SK-N-SH treated with all-trans-retinoic acid at 6 μM for 48 hours (cell line): ENCODE measurements around the gene RASAL1.
"Not testable (repeated sequence)": the region's sequence is repeated elsewhere in the genome, so short reads cannot be mapped to it uniquely, and the experiment has no call there.

Experiments
- ATAC-seq: fragments of 200-7000 bp; cut with Tn5 transposase; 3 replicates; pipeline ENCODE4 v1.9.1; 2020; ENCODE audit warnings: mild to moderate bottlenecking, moderate library complexity
- ARNTL ChIP-seq: fragments of 450-650 bp; formaldehyde crosslinking; IDR thresholded peaks from 2 replicates; pipeline ENCODE4 v1.5.0; 2020; ENCODE audit warnings: low read depth, mild to moderate bottlenecking, moderate library complexity, borderline replicate concordance
- BACH2 ChIP-seq: fragments of 250-450 bp; sonication (Bioruptor Pico); IDR thresholded peaks from 2 replicates; pipeline ENCODE4 v1.9.0; 2021; ENCODE audit warnings: mild to moderate bottlenecking, borderline replicate concordance
- ESRRG ChIP-seq: fragments of 250-450 bp; sonication (Bioruptor Pico); IDR thresholded peaks from 2 replicates; pipeline ENCODE4 v1.6.1; 2021; ENCODE audit warnings: mild to moderate bottlenecking
- GLIS3 ChIP-seq: fragments of 250-450 bp; sonication (Bioruptor Pico); IDR thresholded peaks from 2 replicates; pipeline ENCODE4 v1.5.0; 2020; ENCODE audit warnings: mild to moderate bottlenecking, moderate library complexity
- ISL1 ChIP-seq: fragments of 250-450 bp; sonication (Bioruptor Pico); IDR thresholded peaks from 2 replicates; pipeline ENCODE4 v2.1.2; 2022; ENCODE audit warnings: mild to moderate bottlenecking, moderate library complexity
- OSR1 ChIP-seq: fragments of 250-450 bp; sonication (Bioruptor Pico); IDR thresholded peaks from 2 replicates; pipeline ENCODE4 v1.8.0; 2022; ENCODE audit warnings: moderate library complexity, mild to moderate bottlenecking, inconsistent platforms
- PPARA ChIP-seq: fragments of 250-450 bp; sonication (Bioruptor Pico); IDR thresholded peaks from 2 replicates; pipeline ENCODE4 v1.5.0; 2020; ENCODE audit warnings: mild to moderate bottlenecking, borderline replicate concordance
- RARB ChIP-seq: fragments of 250-450 bp; sonication (Bioruptor Pico); IDR thresholded peaks from 2 replicates; pipeline ENCODE4 v1.8.0; 2021; ENCODE audit warnings: mild to moderate bottlenecking, moderate library complexity
- SNAI2 ChIP-seq: fragments of 250-450 bp; sonication (Bioruptor Pico); IDR thresholded peaks from 2 replicates; pipeline ENCODE4 v1.5.0; 2020; ENCODE audit warnings: mild to moderate bottlenecking, moderate library complexity
- TCF4 ChIP-seq: fragments of 250-450 bp; sonication (Bioruptor Pico); IDR thresholded peaks from 2 replicates; pipeline ENCODE4 v1.8.0; 2021; ENCODE audit warnings: mild to moderate bottlenecking, moderate library complexity, borderline replicate concordance
- TOX ChIP-seq: fragments of 250-450 bp; sonication (Bioruptor Pico); IDR thresholded peaks from 2 replicates; pipeline ENCODE4 v1.8.0; 2021; ENCODE audit warnings: mild to moderate bottlenecking, moderate library complexity, borderline replicate concordance
- ZC3H10 ChIP-seq: fragments of 250-450 bp; sonication (Bioruptor Pico); IDR thresholded peaks from 2 replicates; pipeline ENCODE4 v1.5.1; 2021; ENCODE audit warnings: mild to moderate bottlenecking, moderate library complexity
- ZFP3 ChIP-seq: fragments of 250-450 bp; sonication (Bioruptor Pico); IDR thresholded peaks from 2 replicates; pipeline ENCODE4 v1.5.0; 2020; ENCODE audit warnings: mild to moderate bottlenecking, moderate library complexity
- ZNF565 ChIP-seq: fragments of 450-650 bp; formaldehyde crosslinking; conservative IDR thresholded peaks from 2 replicates; pipeline ENCODE4 v1.5.0; 2020; ENCODE audit warnings: low read depth, mild to moderate bottlenecking, moderate library complexity
- ZNF70 ChIP-seq: fragments of 450-650 bp; formaldehyde crosslinking; IDR thresholded peaks from 2 replicates; pipeline ENCODE4 v1.5.0; 2020; ENCODE audit warnings: mild to moderate bottlenecking, moderate library complexity
- ZNF8 ChIP-seq: fragments of 450-650 bp; formaldehyde crosslinking; IDR thresholded peaks from 2 replicates; pipeline ENCODE4 v1.5.0; 2020; ENCODE audit warnings: mild to moderate bottlenecking, moderate library complexity
- TF ChIP-seq, protein P1 (sequence below): fragments of 250-450 bp; sonication (Bioruptor Pico); IDR thresholded peaks from 2 replicates; pipeline ENCODE4 v1.5.1; 2020; ENCODE audit warnings: low read depth, mild to moderate bottlenecking, moderate library complexity
- TF ChIP-seq, protein P2 (sequence below): fragments of 250-450 bp; sonication (Bioruptor Pico); IDR thresholded peaks from 2 replicates; pipeline ENCODE4 v1.5.1; 2021; ENCODE audit warnings: mild to moderate bottlenecking, moderate library complexity
- TF ChIP-seq, protein P3 (sequence below): fragments of 250-450 bp; sonication (Bioruptor Pico); IDR thresholded peaks from 2 replicates; pipeline ENCODE4 v1.8.0; 2020; ENCODE audit warnings: mild to moderate bottlenecking, moderate library complexity, borderline replicate concordance

RASAL1 gene

DNA sequence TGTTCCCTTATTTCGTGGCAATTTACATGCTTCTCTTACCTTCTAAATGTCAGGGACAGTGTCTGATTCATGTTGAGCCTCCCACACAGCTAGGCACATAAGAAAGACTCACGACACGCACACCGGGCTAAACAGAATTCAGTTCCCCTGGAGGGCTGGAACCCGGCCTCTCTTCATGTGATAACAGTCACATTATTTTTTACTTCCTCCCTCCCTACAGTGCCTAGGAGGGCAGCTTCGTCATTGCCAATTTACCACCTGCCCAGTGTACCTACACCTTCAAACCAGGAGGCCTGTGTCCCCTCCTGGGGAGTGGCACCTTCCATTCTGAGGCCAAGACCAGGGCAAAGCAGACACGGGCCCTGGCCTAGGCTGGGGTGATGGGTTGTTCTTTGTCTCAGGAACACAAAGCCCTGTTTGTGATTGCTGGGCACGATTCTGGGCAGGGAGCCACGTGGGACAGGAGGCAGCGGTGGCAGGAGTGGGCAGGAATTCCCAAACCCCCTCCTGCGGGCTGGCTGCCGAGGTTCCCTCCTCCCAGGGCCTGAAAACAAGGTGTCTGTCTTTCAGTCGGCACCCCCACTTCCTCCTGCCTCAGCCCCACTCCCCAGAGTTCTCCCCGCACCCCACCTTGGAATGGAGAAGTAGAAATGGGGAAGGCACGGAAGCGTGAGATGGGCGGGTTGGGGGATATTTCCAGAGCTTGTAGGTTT lies 6.8 kb upstream of the RASAL1 start:
- no peak for ATAC-seq
- TF ChIP-seq ARNTL (no peak), ZNF565 (CRISPR knock-in tag) (no peak), ZC3H10 (CRISPR knock-in tag) (no peak), ZNF70 (no peak), BACH2 (no peak), PPARA (no peak), TOX (CRISPR knock-in tag) (no peak), ESRRG (no peak)
- TF ChIP-seq, all 23 proteins: peak for 0

DNA sequence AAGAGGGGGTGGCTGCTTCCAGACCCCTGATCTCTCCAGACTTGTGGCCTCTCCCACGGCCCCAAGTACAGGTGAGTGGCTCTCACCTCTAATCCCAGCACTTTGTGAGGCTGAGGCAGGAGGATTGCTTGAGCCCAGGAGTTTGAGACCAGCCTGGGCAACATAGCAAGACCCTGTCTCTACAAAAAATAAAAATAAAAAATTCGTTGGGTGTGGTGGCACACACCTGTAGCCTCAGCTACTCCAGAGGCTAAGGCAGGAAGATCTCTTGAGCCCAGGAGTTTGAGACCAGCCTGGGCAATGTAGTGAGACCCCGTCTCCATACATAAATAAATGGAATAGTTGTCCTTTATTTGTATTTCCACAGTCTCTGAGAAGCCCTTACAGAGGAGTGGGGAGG lies 6.2 kb upstream of the RASAL1 start:
- not testable (repeated sequence) for ATAC-seq

DNA sequence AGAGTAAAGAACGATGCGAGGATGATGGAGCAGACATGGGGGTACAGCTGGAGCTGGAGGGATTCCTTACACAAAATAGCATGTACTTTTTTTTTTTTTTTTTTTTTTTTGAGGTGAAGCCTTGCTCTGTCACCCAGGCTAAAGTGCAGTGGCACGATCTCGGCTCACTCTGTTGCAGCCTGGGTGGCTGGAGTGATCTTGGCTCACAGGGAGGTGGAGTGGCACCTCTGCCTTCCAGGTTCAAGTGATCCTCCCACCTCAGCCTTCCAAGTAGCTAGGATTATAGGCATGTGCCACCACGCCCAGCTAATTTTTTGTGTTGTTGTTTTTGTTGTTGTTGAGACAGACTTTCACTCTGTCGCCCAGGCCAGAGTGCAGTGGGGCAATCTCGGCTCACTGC lies 5.1 kb upstream of the RASAL1 start:
- ATAC-seq, result no peak
- TF ChIP-seq GLIS3 (CRISPR knock-in tag) (no peak), ZC3H10 (CRISPR knock-in tag) (no peak), SNAI2 (CRISPR knock-in tag) (no peak), ISL1 (no peak), RARB (CRISPR knock-in tag) (no peak), TOX (CRISPR knock-in tag) (no peak)
- TF ChIP-seq, protein P1, sequence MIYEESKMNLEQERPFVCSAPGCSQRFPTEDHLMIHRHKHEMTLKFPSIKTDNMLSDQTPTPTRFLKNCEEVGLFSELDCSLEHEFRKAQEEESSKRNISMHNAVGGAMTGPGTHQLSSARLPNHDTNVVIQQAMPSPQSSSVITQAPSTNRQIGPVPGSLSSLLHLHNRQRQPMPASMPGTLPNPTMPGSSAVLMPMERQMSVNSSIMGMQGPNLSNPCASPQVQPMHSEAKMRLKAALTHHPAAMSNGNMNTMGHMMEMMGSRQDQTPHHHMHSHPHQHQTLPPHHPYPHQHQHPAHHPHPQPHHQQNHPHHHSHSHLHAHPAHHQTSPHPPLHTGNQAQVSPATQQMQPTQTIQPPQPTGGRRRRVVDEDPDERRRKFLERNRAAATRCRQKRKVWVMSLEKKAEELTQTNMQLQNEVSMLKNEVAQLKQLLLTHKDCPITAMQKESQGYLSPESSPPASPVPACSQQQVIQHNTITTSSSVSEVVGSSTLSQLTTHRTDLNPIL, result no peak
- TF ChIP-seq, protein P2, sequence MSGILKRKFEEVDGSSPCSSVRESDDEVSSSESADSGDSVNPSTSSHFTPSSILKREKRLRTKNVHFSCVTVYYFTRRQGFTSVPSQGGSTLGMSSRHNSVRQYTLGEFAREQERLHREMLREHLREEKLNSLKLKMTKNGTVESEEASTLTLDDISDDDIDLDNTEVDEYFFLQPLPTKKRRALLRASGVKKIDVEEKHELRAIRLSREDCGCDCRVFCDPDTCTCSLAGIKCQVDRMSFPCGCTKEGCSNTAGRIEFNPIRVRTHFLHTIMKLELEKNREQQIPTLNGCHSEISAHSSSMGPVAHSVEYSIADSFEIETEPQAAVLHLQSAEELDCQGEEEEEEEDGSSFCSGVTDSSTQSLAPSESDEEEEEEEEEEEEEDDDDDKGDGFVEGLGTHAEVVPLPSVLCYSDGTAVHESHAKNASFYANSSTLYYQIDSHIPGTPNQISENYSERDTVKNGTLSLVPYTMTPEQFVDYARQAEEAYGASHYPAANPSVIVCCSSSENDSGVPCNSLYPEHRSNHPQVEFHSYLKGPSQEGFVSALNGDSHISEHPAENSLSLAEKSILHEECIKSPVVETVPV (CRISPR knock-in tag), result no peak

DNA sequence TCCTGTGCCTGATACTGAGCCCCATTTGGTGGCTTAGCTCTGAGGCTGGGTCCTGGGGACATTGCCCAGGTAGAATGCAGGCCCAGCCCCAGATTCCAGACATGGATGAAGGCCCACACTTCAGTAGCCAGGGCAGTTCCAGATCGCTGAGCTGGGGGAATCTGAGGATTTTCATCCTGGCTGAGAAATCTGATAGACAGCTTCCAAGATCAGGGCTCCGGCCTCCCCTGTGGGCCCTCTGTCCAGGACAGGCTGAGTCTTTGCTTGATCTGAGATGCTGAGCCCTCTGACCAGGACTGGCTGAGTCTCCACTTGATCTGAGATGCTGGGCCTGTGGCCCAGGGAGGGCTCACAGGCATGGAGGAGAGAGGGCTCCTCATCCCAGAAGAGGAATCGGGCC lies 3.3 kb upstream of the RASAL1 start:
- ATAC-seq, result no peak
- TF ChIP-seq ZFP3 (no peak), TCF4 (CRISPR knock-in tag) (no peak), PPARA (no peak), ZNF70 (no peak), OSR1 (CRISPR knock-in tag) (no peak), GLIS3 (CRISPR knock-in tag) (no peak), SNAI2 (CRISPR knock-in tag) (no peak), TOX (CRISPR knock-in tag) (no peak)
- TF ChIP-seq, protein P1, result no peak
- TF ChIP-seq, protein P3, sequence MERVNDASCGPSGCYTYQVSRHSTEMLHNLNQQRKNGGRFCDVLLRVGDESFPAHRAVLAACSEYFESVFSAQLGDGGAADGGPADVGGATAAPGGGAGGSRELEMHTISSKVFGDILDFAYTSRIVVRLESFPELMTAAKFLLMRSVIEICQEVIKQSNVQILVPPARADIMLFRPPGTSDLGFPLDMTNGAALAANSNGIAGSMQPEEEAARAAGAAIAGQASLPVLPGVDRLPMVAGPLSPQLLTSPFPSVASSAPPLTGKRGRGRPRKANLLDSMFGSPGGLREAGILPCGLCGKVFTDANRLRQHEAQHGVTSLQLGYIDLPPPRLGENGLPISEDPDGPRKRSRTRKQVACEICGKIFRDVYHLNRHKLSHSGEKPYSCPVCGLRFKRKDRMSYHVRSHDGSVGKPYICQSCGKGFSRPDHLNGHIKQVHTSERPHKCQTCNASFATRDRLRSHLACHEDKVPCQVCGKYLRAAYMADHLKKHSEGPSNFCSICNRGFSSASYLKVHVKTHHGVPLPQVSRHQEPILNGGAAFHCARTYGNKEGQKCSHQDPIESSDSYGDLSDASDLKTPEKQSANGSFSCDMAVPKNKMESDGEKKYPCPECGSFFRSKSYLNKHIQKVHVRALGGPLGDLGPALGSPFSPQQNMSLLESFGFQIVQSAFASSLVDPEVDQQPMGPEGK (CRISPR knock-in tag), result no peak

DNA sequence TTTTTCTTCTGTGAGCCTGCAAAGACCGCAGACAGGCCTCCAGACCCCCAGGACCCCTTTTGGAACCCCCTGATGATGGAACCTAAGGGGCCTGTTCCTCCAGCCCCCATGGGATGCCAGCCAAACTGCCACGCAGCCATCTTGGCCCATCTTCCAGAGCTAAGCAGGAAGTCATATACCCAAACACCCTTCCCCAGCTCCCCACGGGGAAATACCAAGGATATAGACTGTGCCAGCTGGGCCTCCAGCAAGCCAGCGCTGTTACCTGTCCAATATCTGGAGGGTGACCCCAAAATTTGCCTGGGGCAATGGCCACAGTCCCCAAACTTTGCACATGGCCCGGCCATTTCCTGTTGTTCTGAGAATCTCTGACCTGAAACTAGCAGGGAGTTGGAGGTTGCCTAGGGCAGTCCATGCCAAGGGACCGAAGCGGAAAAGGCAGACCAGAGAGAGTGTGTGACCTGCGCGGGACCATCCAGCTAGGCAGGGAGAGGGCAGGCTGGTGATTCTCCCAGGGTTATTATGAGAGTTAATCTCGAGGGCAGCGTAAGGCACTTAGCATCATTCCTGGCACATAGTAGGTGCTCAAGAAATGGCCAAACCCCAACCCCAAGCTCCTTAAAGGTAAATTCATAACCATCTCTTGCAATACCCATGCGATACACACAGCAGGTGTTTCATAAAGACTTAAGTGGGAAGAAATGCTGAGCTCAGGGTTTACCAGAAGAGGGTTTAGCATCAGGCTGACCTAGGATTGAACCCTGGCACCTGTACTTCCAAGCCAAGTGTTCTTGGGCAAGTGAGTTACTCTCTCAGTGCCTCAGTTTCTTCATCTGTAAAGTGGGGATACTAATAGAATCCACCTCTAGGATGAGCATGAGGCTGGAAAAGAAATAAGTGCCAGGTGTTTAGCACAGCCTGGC lies 2.6 kb upstream of the RASAL1 start:
- no peak for TF ChIP-seq ARNTL
- TF ChIP-seq, protein P3 (CRISPR knock-in tag), result no peak
- no peak for TF ChIP-seq ZNF70
- no peak for TF ChIP-seq ZNF8 (CRISPR knock-in tag)
- TF ChIP-seq ZNF565 (CRISPR knock-in tag), result no peak
- no peak for ATAC-seq
